Measurements from ENCODE around the gene ZNF891.

ZNF891 gene

DNA sequence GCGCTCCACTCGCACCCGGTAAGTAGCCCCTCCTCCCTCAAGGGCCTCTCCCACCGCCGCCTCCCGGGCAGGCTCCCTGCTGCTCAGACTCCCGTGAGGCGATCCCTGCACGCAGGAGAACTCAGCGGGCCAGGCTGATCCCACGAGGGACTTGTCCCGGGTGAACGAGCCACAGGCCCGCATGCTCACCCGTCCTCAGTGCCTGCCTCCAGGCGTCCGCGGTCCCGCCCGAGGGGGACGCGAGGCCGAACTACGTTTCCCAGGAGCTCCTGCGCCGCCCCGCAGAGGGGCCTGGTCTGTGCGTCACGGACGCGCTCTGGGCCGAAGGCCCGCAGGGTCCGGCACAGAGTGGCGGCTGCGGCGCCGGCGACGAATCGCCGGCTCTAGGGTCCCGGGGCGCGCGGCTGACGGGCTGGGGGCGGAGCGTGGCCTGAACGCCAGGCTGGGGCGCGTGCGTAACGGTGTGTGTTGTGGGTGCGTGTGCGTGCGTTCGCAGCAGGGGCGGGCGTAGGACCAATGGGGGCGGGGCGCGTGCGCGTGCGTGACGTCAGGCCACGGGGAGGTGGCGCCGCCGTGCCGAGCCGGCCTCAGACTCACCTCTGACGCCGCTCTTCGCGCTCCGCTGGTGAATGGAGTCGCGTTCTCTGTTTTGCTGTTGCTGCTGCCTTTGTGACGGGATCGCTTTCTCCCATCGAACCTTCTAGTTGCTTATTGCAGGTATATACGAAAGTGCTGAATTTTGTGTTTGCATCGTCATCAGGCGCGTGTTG lies at the start of gene ZNF891, which contains the start of gene ZNF10:
Gene ZNF891, minus strand, starts transcription at position 237 of the 770 bp plus-strand sequence. CDS start 8,356 bp downstream, outside the sequence.
Gene ZNF10, plus strand, starts transcription at position 590 of the 770 bp plus-strand sequence. CDS start 13,866 bp downstream, outside the sequence.
- peak; percentile 96 for DNase-seq (ENCODE audit: low spot score)

DNA sequence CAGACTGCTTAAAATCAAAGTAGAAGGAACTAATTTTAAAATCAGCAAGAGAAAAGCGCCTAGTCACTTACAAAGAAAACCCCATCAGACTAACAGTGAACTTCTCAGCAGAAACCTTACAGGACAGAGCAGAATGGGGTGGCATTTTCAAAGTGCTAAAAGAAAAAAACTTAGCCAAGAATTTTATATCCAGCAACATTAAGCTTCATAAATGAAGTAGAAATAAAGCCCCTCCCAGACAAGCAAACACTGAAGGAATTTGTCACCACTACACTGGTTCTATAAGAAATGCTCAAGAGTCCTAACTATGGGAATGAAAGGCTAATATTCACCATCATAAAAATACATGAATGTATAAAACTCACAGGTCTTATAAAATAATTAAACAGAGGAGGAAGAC lies 44.8 kb upstream of the ZNF891 start:
- no peak for DNase-seq (ENCODE audit: low spot score)

DNA sequence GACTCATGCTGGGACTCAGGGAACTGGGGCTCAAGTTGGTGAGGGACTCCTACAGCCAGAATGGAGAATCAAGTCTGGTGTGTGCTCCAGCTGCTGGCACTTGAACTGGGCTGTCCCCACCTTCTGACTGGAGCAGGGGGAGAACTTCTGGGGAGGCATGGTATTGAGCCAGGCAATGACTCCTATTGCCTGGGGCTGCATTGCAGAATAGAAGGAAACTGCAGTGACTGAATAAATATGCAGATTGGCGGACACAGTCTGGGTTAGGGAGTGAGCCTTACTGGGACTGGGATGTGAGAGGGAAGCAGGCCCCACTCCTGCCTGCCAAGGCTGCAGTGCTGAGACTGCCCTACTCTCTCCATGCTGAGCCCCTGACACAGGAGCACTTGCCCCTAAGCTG lies 42.4 kb upstream of the ZNF891 start:
- DNase-seq (ENCODE audit: low spot score), result no peak

DNA sequence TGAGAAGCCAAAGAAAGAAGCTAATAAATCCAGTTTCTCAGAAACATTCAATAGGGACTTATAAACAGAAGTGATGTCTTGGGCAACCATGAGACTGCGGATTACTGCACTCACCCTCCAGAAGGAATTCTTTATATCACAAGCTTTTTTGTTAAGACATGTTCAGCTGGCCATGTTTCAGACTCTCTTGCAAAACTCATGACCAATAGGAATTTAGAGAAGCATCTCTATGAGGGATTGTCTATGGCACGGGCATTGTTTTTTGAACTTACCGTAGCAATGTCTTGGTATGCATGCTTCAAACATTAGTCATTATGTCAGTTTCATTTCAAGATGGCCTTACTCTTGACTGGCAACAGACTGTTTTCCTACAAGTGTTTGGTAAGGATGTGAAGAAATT lies 35.7 kb upstream of the ZNF891 start:
- no peak for DNase-seq (ENCODE audit: low spot score)

DNA sequence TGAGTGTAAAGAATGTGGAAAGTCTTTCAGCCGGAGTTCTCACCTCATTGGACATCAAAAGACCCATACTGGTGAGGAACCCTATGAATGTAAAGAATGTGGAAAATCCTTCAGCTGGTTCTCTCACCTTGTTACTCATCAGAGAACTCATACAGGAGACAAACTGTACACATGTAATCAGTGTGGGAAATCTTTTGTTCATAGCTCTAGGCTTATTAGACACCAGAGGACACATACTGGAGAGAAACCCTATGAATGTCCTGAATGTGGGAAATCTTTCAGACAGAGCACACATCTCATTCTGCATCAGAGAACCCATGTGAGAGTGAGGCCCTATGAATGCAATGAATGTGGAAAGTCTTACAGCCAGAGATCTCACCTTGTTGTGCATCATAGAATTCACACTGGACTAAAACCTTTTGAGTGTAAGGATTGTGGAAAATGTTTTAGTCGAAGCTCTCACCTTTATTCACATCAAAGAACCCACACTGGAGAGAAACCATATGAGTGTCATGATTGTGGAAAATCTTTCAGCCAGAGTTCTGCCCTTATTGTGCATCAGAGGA lies 26.1 kb upstream of the ZNF891 start:
- no peak for DNase-seq (ENCODE audit: low spot score)

DNA sequence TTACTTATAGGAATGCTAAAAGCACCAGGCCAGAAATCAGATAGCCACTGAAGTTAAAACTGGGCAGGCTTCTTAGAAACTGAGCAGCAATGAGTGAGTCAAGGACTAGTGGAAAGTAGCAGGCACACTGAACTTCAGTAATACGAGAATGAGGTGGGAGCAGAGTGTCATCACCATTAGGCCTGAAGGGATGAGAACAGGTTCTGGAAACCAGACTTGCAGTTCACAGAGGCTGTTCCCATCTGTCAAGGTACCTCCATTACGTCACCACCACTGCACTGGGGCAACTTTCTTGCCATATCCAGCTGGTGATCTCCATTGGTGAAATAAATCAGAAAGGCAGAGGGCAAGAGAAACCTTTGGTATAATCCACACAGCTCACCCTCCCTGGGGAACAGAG lies 15.9 kb upstream of the ZNF891 start:
- DNase-seq (ENCODE audit: low spot score), result no peak

DNA sequence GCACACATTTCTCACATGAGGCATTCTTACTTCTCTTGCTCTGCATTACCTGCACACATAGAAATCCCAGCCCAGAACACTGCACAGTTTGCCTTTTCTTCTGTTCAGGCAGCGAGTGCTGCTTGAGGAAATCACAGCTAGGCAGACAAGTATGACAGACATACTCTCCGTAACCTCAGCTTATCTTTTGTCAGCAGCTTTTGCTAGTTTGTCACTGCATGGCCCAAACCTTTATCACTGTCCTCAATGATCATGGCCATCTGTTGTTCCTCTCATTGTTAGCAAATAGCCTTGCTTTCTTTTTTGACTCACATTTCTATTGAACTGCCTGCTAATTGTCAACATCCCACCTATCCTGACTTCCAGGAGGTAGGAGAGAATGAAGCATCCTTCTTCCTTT lies 5.7 kb upstream of the ZNF891 start:
- DNase-seq (ENCODE audit: low spot score), result no peak

DNA sequence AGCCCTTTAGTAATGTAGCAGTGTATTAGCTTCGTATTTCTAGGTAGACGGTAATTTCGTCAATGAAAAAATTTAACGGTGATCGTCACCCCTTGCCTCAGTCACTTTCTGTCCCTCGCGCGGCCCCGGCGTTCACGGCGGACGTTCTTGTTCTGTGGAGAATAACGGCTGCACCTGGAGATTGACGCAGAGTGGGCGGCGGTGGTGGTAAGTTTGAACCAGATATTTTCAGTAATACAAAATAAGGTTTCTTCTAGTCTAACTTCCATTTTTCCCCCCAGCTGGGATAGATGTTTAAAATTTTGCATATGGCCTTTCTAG lies 694 bp upstream of the ZNF891 start:
- DNase-seq (ENCODE audit: low spot score), result no peak

DNA sequence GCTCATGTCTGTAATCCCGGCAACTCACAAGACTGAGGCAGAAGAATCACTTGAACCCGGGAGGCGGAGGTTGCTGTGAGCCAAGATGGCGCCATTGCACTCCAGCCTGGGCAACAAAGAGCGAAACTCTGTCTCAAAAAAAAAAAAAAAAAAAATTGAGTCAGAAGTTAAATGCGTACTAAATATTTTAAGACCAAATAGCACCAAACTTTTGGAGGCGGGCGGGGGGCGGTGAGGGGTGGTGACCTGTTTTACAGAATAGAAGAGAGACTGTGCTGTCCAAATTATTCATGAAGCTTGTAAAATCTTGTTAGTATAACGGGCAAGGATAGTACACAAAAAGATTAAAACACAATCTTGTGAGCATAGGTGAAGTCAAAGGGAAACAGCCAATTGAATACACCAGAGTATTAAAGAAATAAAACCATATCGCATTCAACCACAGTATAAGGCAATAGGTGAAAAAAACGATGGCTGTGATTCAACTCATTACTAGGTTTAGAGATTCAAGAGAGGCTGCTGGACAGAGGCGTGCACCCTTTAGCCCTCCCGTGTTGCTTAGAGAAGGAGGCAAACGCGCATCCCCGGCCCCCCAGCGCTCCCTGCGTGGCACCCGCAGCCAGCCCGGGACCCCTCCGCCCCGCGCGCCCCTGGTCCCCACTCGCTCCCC lies 571 bp downstream of the ZNF891 start:
- peak; percentile 4 for DNase-seq (ENCODE audit: low spot score)

DNA sequence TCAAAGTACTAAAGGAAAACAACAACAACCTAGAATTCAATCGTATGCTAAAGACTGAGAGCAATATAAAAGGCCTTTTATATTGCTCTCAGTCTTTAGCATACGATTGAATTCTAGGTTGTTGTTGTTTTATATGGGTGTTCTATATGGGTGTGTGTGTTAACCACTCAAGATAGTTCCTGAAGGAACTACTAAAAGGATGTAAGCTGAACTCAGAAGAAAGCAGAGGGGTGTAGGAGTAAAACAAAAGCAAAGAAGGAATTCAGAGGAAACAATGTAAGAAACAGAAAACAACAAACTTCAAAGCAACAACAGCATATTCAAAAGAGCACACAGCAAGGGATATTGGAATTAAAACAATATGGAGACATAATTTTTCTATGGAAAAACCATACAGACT lies 5.4 kb downstream of the ZNF891 start:
- no peak for DNase-seq (ENCODE audit: low spot score)

DNA sequence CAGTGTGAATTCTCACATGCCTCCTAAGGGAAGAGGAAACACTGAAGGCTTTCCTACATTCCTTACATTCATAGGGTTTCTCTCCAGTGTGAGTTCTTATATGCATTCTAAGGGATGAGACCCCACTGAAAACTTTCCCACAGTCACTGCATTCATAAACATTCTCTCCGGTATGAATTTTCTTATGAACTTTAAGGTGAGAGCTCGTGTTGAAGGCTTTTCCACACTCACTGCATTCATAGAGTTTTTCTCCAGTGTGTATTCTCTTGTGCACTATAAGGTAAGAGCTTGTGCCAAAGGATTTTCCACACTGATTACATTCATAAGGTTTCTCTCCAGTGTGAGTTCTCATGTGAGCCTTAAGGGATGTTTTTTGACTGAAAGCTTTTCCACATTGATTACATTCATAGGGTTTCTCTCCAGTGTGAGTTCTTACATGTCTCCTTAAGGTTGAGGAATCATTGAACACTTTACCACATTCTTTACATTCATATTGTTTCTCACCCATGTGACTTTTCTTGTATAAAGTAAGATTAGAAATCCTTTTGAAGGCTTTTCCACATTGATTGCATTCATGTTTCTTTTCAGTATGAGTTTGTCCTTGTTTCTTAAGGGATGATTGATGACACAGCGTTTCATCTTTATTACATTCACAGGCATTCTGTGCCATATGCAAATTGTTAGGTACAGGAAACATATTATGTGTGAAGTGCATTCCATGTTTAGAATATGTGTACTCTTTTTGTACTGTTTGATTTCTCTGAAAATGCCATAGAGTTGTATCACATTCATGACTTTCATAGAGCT lies 9.5 kb downstream of the ZNF891 start:
- DNase-seq (ENCODE audit: low spot score), result no peak

DNA sequence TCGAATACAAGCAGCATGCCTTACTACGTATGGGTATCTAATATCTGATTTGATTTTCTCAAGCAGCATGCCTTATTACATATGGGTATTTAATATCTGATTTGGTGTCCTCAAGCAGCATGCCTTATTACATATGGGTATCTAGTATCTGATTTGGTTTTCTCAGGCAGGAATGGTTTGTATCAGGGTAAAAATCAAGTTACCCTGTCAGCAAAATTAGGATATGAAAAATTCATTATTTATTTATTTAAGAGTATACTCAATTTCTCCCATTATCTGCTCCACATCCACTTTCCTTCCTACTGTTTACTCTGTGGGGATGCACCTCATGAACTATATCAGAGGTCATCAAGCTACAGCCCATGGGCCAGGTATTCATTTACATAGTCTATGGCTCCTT lies 21.9 kb downstream of the ZNF891 start:
- DNase-seq (ENCODE audit: low spot score), result no peak

DNA sequence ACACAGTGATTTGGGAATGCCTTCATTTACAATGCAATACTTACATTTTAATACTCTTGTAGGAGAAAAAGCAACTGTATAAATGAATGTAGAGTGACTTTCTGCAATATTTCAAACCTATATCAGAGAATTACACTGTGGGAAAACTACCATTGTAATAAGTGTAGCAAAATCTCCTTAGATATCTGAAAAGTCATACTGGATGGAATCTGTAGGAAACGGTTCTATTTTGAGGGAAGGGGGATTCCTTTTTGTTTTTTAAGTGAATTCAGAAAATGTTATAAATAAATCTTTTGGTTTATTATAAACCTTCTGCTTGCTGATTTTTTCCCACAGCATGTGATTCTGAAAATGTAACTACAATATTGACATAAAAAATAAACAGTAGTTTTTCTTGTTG lies 23.0 kb downstream of the ZNF891 start:
- DNase-seq (ENCODE audit: low spot score), result no peak

DNA sequence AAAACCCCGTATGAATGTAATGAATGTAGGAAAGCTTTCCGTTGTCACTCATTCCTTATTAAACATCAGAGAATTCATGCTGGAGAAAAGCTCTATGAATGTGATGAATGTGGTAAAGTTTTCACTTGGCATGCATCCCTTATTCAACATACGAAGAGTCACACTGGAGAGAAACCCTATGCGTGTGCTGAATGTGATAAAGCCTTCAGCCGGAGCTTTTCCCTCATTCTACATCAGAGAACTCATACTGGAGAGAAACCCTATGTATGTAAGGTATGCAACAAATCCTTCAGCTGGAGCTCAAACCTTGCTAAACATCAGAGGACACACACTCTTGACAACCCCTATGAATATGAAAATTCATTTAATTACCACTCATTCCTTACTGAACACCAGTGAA lies 23.8 kb downstream of the ZNF891 start:
- DNase-seq (ENCODE audit: low spot score), result no peak

DNA sequence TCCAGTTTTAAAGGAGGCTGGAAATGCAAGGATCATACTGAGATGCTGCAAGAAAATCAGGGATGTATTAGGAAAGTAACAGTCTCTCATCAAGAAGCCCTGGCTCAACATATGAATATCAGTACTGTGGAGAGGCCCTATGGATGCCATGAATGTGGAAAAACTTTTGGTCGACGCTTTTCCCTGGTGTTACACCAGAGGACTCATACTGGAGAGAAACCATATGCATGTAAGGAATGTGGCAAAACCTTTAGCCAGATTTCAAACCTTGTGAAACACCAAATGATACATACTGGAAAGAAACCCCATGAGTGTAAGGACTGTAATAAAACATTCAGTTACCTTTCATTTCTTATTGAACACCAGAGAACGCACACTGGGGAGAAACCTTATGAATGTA lies 24.5 kb downstream of the ZNF891 start:
- DNase-seq (ENCODE audit: low spot score), result no peak

DNA sequence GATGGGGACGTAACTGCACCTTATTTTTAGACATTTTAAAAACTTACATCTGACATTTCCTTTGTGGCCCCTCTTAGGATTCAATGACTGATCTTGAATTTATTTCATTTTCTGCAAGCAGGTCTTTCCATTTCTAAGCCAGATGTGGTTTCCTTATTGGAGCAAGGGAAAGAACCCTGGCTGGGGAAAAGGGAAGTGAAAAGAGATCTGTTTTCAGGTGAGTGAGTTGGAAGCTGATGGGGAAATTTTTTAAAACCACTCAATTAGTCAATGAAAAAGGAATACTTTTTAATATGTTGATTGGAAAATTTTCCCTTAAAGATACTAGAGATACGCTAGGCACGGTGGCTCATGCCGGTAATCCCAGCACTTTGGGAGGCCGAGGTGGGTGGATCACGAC lies 46.7 kb downstream of the ZNF891 start:
- no peak for DNase-seq (ENCODE audit: low spot score)

DNA sequence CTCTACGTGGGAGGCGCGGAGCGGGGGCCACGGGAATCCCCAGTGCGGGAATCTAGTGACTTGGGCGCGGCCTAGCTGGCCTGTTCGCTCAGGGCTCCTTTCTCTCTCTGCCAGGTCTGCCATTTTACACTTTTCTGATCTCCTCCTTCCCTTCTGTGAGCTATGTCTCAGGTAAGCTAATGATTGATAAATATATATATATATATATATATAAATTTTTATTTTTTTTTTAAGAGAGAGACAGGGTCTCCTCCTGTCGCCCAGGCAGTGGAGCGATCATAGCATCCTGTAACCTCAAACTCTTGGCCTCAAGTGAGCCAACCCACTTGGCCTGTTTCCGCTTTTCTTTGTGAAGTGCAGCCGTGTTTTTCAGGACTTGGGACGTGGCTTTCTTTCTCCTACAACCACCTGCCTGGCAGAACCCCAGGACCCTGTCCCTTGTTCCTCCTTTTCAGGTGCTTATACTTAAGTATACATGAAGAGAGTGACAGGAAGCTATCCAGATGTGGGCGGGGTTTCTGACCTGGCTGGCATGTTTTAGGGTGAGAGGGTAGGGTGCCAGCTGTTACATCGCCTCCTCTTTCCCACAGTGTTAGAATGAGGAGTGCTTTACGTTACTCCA lies 48.8 kb downstream of the ZNF891 start:
- DNase-seq (ENCODE audit: low spot score), result no peak

DNA sequence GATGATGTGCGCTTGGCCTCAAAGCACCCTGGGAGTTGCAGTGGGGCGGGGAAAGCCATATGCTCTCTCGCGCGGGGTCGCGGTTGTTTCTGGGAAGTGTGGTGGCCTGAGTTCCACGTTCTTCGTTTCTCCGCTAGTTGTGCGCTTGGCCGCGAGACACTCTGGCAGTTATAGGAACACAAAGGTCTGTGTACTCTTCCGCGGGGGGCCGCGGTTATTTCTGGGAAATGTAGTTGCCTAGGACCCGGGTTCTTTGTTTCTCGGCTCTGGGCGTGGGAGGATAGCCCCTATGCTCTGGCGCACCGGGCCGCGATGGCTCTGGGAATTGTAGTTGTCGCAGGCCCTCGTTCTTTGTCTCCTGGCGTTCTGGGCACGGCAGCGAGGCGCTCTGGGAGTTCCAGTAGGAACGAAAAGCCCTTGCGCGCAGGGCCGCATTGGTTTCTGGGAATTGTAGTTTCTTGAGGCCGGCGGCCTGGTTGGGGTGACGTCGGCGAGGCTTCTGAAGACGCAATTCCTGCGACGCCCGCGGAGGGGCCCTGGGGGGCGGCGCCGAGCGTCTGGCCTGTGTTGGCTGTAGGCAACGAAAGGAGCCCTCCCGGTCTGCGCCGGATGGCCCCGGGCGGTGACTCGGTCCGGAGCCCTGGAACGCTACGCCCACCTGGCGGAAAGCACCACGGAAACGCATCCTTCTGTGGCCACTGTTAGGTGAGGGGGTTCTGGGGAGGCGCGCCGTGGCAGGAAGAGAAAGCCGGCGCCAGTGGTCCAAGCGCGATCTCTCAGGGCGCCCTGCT lies 49.5 kb downstream of the ZNF891 start, which contains the start of gene ZNF140:
Gene ZNF140, plus strand, starts transcription at position 556 of the 791 bp plus-strand sequence. CDS start 398 bp downstream, outside the sequence.
- DNase-seq (ENCODE audit: low spot score), result peak; percentile 85

DNA sequence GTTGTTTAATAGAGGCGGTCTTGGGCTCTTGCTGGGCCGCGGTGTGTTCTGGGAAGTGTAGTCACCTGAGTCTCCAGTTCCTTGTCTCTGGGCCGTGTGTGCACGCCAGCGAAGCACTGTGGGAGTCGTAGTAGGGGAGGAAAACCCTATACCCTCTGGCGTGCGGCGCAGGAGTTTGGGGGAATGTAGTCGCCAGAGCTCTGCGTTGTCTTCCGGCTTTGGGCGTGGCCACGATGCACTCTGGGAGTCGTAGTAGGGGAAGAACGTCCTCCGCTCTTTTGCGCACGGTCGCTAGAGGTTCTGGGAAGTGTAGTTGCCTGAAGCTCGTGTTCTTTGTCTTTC lies 50.1 kb downstream of the ZNF891 start:
- peak; percentile 90 for DNase-seq (ENCODE audit: low spot score)

DNA sequence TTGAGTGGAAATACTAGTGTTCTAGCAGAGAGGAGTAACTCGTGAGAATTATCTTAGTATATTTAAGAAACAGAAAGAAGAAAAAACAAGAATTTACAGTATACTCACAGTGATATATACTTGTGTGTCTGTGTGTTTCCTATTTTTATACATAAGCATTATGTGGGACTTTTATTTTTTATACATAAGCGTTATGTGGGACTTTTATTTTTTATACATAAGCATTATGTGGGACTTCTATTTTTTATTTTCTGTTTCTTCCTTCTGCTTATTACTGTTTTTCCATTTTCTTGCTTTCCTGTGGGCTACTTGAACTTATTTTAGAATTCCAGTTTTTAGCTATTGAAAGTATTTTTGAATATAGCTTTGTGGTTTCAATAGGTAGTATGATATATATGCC lies 56.2 kb downstream of the ZNF891 start:
- no peak for DNase-seq (ENCODE audit: low spot score)

DNA sequence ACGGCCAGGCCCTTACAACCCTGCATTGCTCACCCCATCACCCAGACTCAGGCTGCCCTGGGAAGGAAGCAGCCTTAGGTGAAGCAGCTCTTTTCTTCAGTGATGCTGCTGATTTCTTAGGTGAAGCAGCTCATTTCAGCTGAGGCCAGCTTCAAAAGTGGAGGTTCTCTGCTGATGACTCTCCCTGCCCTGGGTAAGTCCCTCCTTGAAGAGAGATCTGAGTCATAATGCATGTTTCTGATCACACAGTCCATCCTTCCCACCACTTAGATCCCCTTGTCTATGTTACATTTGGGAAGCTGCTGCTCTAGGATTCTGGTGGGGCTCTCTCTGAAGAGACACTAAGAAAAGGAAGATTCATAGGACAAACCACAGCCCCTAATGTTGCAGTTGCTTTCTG lies 66.5 kb downstream of the ZNF891 start:
- no peak for DNase-seq (ENCODE audit: low spot score)

Data from AG08395 (cell line).